PC-3 (cell line): ENCODE measurements around the gene H3-3A.

Source experiments
- EZH2 ChIP-seq: fragments of 300-600 bp; sonication (generic); IDR thresholded peaks from one replicate; pipeline ENCODE4 v1.6.1; 2017; ENCODE audit warnings: antibody characterized with exemption, mild to moderate bottlenecking, low read length; ENCODE audit not compliant: unreplicated experiment
- TF ChIP-seq, protein P1 (sequence below): fragments of 300-600 bp; sonication (generic); conservative IDR thresholded peaks from 2 replicates; pipeline ENCODE4 v1.5.1; 2017; ENCODE audit warnings: antibody characterized with exemption, low read depth, mild to moderate bottlenecking, low read length

- TF ChIP-seq, protein P1, sequence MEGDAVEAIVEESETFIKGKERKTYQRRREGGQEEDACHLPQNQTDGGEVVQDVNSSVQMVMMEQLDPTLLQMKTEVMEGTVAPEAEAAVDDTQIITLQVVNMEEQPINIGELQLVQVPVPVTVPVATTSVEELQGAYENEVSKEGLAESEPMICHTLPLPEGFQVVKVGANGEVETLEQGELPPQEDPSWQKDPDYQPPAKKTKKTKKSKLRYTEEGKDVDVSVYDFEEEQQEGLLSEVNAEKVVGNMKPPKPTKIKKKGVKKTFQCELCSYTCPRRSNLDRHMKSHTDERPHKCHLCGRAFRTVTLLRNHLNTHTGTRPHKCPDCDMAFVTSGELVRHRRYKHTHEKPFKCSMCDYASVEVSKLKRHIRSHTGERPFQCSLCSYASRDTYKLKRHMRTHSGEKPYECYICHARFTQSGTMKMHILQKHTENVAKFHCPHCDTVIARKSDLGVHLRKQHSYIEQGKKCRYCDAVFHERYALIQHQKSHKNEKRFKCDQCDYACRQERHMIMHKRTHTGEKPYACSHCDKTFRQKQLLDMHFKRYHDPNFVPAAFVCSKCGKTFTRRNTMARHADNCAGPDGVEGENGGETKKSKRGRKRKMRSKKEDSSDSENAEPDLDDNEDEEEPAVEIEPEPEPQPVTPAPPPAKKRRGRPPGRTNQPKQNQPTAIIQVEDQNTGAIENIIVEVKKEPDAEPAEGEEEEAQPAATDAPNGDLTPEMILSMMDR, result no peak
- TF ChIP-seq EZH2, result no peak
Observed at GRCh38 chr1:226100436-226101391, 38.2 kb downstream of the H3-3A start.
